NCI-H2196 treated with DMSO at 0.1 percent for 48 hours (cell line): Measurements from ENCODE around the gene NRXN3.

ENCODE experiments used
- DNase-seq: peaks from one replicate; lab custom pipeline; 2025; ENCODE audit not compliant: unreplicated experiment; lab: John Stamatoyannopoulos, UW

Gene NRXN3

GRCh38 chr14:79437951-79438350 is 1267.8 kb downstream of the NRXN3 start:
- DNase-seq: no peak

DNA sequence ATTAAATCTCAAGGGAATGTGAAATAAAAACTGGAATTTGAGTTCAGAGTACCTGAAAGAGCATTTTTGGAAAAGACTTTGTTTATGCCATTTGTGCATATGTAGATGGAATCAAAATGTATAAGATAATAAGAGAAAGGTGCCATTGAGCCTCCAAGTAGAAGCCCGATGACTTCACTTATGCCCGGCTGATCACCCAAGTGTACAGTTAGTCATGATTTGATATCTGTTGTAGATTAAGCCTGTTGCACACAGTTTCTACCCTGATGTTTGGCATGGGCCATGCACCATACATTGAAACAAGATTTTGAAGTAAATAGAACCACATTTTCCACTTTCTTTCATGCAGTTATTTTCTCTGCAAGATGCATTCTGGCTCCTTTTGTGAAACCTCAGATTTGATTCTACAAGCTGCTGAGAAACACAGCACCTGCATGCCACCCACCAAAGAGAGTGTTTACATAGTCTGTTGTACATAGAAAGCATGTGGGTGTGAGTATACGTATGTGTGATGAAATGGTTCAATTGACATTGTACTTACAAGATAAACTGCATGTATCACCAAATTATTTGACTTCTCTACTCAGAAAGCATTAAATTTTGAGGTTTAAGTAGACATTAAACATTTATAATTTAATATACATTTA is 1268.6 kb downstream of the NRXN3 start:
- no peak for DNase-seq

DNA sequence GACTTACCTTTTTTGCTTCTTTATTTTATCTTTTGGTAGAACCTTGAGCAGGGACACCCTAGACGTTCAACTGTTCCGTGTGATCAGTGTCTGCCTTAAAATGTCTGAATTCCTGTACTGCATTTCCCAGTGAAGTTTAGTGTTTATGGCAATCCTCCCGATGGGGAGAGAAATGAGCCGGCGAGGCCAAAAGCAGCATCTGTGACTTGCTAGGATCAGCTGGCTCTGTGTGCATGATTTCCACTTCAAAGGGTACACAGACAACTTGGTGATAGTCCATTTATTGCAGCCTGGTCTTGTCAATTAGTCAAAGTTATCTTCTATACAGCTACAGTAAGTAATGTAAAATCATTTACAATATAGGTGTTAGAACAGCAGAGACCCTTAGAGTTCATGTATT is 1272.6 kb downstream of the NRXN3 start:
- DNase-seq: no peak

DNA sequence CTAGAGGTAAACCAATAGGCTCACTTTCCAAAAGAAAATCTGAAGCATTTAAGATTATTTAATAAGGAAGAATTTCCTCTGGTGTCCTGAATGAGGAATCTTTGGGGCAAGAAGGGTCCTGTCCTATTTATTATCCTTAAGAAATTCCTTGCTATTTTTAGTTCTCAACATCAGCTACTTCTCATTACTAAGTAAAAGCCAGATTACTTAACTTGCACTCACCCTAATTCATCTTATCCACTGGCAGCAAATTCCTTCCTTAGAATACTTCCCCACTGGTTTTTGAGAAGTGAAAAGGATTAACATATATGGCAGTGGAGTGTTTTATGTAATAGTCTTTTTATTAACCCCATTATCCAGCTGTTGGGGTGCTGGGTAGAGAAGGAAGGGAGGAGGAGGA is 1273.4 kb downstream of the NRXN3 start:
- no peak for DNase-seq

- no peak for DNase-seq
Measured at GRCh38 chr14:79448960-79449359, 1278.8 kb downstream of the NRXN3 start.

GRCh38 chr14:79451601-79452000 is 1281.4 kb downstream of the NRXN3 start:
- no peak for DNase-seq

DNA sequence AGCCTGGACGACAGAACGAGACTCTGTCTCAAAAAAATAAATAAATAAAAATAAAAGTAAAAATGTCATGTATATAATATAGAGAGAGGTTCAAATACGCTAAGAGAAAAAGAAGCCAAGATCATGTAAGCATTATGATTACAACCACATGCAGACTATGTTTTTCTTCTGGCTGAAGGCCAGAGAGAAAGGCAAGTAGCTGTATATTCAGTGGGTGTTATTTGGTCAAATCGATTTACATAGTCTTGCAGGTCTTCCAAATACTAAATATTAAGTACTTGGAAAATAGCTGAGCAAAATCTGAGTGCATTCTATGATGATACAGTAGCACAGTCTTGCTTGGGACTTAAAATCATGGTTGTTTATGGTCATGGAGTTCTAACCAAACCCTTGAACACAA is 1283.1 kb downstream of the NRXN3 start:
- no peak for DNase-seq

DNA sequence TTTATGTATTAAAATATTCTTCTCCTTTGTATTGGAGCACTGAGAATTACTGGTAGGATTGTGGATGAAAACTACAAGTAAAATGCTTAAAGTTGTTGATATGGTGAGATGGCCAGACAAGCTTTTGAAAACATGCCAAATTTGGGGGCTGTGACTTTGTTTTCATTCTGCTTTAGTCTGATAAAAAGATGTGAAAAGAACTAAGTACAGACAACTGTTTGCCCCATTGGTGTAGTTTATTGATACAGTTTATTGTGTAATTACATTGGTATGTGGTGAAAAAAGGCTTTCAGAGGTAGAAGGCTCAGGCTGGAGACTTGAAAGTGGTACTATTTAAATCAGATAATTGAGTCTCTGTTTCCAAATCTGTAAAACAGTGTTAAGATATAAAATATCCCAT is 1294.3 kb downstream of the NRXN3 start:
- DNase-seq: no peak

DNA sequence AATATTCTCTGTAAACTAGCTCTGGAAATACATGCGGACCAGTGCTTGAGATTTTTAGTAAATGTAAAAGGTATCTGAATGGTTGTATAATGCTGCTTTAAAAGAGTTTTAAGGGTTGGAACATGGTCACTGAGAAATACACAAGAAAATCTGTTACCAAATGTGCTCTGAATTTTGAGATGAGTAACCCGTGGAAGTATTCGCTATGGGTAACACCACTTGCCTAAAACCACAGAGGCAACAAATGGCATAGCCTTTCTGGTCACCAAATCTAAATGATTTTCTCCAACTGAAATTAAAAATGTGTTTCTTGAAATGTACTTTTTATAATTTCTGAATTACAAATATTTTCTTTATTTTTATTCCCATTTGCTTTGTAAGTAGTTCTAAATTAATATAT is 1295.5 kb downstream of the NRXN3 start:
- DNase-seq: no peak

- DNase-seq: no peak
Measured at GRCh38 chr14:79466938-79467527, 1296.9 kb downstream of the NRXN3 start.

DNA sequence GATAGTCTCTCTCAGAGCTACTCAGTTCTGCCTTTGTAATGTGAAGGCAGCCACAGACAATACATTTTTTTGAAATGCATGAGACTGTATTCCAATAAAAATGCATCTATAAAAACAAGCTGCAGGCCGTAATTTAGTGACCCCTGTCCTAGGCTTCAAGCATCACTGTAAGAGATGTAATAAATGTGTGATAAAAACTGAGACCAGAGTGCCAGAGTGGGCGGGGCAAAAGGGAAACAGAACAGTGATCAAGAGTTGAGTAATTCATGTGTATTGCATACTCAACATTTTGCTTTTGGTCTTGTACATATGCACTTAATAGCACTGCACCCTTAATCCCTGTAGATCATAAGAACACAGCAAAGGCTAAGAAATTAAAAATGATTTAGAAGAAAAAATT is 1297.7 kb downstream of the NRXN3 start:
- DNase-seq: no peak

DNA sequence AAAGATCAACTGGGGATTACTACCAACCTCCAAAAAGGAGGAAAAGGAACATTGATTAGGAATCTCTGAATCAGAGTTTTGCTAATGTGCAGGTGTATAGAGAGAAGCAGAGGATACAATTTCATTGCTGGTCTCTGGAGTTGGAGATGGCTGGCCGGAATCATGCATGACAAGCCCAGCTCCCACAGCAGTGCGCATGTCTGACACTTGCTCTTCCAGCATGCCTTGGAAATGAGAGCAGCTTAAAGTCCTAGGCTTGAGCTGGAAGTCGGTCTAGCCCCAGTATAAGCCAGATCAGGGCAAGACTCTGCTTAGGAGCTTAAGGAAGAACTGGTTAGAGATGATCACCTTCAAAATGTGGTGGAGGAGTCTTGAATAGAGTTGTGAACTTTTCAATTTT is 1298.3 kb downstream of the NRXN3 start:
- DNase-seq: no peak

DNA sequence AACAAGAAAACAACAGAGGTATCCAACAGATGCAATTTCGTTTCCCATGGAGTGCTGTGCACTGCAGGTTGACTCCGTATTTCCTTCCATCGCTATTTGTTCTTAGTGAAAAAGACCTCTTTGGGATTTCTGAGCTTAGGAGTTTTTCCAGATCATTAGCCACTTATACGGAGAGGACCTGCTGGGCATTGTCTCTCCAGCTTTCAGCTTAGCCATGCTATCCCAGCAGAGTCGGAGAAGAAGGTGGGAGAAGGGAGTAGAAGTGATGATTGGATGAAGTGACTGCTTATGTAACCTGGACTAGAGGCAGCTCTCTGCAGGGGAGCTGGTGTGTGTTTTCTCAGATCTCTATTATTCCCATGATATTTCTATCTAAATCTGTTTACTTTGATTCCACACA is 1303.5 kb downstream of the NRXN3 start:
- no peak for DNase-seq

DNA sequence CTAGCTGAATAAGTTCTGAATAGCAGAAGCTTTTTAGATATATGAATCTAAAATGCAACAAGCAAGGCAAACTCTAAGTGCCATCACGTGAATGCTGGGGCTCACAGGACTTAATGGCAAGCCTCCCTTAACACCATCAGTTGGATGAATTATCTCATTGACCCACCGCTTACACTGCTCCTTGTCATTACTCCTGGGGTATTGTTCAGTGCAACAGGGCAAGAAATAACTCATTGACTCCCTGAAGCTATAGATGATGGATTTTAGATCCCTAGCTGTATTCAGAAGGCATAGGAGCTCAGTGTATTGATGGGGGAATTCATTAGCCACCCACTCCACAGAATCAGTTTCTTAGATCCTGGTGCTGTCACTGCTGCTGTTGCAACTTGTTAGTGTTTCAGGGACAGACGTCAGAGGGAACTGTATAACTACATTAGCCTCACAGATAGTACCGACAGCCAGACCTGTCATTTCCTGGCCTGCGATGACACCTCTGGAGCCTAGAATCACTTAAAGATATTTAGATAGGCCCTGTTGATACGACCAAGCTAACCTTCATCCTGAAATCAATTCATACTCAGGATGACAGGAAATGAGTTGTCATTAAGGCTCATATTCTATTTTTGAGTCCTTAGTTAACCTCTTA is 1305.8 kb downstream of the NRXN3 start:
- no peak for DNase-seq

- DNase-seq: no peak
Measured at GRCh38 chr14:79476552-79476951, 1306.4 kb downstream of the NRXN3 start.

DNA sequence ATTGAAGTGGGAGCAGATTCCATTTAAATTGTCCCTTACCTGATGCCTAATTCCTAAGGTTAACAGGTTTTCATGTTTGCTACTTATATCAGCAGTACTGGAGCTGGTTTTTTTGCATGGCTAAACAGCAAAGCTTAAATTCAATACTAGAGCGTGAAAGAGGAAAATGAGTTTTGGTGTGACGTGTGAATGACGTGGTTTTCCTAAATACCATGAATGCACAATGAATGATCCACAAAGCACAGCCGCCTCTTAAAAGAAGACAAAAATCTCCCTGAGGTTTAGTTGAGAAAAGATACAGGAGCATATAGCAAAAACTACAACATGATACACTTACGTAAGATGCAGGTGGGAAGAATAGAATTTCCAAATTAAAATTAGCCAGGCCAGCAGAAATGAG is 1310.0 kb downstream of the NRXN3 start:
- no peak for DNase-seq

DNA sequence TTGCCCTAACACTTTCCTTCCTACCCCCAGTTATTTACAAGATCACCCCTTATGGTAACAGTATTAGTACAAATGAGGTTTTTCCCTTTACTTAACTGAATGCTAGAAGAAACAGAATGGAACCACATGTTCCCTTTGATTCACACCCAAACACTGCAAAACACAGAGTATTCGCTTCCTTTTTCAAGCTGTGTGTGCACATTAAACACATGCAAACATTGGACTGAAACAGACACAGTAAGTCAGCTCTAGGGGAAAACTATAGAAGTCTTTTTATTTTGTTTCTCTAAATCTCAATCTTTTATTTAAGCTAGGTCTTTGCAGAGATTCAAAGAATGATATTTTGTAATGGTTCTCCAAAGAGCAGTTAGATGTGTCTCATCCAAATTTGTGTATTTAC is 1312.7 kb downstream of the NRXN3 start:
- no peak for DNase-seq

DNA sequence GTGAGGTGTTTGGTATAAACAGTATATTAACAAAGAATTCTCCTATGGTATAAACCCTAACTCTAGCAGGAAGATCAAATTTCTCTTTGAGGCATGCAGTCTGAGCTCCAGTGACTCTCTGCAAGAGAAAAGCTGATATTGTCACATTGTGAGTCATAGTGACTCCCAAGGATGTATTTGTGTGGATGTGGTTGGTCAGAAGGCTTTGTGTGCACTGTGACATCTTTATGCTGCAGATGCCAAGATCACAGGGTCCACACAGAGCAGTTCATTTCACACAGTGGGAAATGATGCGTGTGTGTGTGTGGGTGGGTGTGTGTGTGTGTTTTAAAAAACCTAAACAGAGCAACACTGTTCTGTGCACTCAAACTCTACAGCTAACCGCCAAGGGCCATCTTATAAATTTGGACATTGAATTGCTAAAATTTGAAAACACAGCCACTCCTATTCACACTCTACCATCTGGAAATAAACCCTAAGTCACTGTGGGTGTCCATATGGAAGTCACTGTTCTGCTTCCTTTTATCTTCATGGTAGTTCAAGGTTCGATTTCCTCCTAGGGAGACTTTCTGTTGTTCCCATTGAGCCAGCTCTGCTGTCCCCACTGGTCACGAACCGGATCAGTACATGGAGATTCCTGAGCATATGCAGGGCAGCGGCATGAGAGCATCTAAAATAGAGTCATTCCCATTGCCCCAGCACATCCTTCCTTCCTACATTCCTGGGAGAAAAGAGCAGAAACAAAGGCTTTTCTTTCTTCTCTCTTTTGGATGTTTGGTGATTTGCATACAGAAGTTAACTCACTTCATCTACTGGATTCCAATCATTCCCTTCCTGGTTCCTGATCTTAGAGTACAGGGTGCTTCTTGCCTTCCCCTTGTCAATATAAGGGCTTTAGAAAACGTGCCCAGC is 1313.6 kb downstream of the NRXN3 start:
- no peak for DNase-seq

- DNase-seq: no peak
Measured at GRCh38 chr14:79487632-79488031, 1317.5 kb downstream of the NRXN3 start.

DNA sequence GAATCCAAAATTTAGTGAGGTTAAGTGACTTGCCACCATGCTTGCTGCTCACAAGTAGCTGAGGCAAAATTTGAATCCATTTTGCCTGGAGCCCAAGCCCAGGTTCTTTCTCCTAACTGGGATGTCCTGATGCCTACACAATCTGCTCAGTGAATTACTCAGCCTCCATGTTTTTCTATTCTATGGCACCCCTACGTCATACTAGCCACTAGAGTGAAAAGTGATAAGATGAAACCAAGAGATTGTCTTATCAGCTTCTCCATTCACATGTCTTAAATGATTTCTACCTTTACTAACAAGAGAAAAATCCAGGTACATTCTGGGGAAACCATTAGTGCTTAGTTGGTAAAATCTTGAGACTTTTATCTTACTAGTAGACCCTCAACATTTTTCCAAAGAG is 1321.0 kb downstream of the NRXN3 start:
- no peak for DNase-seq

- DNase-seq: no peak
Measured at GRCh38 chr14:79493081-79493645, 1323.0 kb downstream of the NRXN3 start.
